Body of pancreas (tissue), 4 donors: ENCODE measurements around the gene LPP.

ENCODE experiments used
- POLR2A ChIP-seq, 3 donors: fragments of 450-650 bp; IDR thresholded peaks; one replicate each; pipeline ENCODE4 v1.6.1; 2016; ENCODE audit warnings: antibody characterized with exemption in 3 of 3, mild to moderate bottlenecking in 2 of 3
- TF ChIP-seq, protein P1 (sequence below), 7 experiments: fragments of 450-650 bp in 4 of 7; fragments of 200-600 bp in 3 of 7; sonication (generic) in 3 of 7; IDR thresholded peaks; one replicate each; pipeline ENCODE4 v1.5.1; 2016 to 2019; ENCODE audit warnings: antibody characterized with exemption in 7 of 7

DNA sequence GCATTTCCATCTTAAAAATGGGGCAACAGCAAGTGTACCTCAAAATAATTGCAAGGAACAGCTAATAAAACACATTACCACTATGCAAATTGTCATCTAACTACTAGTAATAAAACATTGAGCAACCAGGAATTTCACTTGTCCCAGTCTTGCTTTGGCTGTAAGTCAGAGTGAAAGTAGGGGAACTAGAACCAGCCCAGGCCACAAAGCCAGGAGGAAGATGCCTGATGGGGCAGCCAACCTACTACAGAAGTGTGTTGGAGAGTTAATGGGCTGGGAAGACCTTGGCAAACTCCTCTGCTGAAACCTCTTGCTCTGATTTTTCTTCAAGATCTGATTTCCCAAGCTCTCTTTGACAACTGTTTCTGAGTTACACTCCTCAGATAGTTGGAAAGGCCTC lies 40.2 kb upstream of the LPP start:
- TF ChIP-seq, protein P1, sequence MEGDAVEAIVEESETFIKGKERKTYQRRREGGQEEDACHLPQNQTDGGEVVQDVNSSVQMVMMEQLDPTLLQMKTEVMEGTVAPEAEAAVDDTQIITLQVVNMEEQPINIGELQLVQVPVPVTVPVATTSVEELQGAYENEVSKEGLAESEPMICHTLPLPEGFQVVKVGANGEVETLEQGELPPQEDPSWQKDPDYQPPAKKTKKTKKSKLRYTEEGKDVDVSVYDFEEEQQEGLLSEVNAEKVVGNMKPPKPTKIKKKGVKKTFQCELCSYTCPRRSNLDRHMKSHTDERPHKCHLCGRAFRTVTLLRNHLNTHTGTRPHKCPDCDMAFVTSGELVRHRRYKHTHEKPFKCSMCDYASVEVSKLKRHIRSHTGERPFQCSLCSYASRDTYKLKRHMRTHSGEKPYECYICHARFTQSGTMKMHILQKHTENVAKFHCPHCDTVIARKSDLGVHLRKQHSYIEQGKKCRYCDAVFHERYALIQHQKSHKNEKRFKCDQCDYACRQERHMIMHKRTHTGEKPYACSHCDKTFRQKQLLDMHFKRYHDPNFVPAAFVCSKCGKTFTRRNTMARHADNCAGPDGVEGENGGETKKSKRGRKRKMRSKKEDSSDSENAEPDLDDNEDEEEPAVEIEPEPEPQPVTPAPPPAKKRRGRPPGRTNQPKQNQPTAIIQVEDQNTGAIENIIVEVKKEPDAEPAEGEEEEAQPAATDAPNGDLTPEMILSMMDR (IDR thresholded peaks at IDR 0.05) = no peak
- no peak for TF ChIP-seq POLR2A (IDR thresholded peaks at IDR 0.05)
